ENCODE measurements around the gene CAMK1G. TPM values are rescaled to one million over a fixed set of nuclear protein-coding genes. Genes with fewer than 3 reads are reported as not detected.

Gene CAMK1G
- polyA plus RNA-seq (2012; ENCODE audit: missing spikeins), result 0.42 TPM

DNA sequence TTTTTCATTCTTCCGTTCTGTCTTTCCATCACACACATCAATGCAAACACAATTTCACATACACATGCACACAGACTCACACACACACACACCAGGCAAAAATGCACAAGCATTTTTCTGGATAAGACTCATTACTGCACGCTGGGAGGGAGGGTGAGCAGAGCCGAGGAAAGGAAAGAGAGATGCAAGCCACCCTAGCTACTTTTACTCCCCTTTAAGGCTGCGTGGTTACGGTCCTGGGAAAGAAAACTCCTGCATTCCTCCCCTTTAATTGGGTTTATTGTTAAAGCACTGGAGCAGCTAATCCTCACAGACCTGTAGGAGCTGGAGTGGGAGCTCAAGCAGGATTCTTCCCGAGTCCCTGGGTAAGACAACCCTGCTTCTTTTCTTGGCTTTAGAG is at the start of gene CAMK1G:
Gene CAMK1G (plus strand): TSS at position 307 of the 400 bp plus-strand sequence. CDS start 11,270 bp downstream, outside the sequence.
- DNase-seq (ENCODE audit: insufficient read length) (no peak), FAIRE-seq (no peak)
- TF ChIP-seq POLR2A (IDR thresholded peaks at IDR 0.05; ENCODE audit: low read depth, low read length) (no peak), TAF1 (IDR thresholded peaks at IDR 0.05; ENCODE audit: borderline replicate concordance, low read depth, low read length) (no peak), POLR2AphosphoS5 (IDR thresholded peaks at IDR 0.05; ENCODE audit: low read depth, low read length) (no peak)

DNA sequence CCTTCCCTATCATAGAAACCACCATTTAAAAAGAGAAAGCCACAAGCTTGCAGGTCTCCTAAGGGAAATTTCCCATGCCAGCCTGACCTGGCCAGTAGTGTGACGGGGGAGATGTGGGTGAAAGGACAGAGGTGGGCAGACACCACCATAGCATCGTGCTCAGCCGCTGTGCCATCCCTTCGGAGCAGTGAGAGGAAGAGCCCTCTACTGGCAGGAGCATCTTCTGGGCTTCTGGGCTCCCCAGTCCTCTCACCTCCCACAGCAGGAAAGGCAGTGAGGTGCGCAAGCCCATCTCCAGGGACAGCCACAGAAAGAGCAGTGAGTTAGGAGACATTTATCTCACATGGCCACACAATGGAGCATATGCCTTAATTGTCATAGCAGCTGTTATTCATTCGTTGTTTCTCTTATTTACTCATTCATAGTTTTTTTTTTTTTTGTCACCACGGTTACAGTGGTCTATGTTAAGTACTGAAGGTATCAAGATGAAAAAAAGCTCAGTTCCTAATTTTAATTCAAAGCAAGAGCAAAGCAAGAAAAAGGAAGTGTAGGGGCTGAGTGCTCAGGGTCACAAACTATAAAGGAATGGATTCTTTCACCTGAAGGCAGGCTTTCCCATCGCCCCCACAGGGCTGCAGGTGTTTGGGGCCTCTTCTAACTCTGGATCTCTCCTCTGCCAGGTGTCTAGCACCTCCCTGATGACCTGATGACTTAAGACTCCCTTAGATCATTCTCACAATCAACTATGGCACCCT is 48.8 kb upstream of the CAMK1G start:
- TF ChIP-seq POLR2AphosphoS5 (IDR thresholded peaks at IDR 0.05; ENCODE audit: low read depth, low read length), result no peak
- no peak for TF ChIP-seq TAF1 (IDR thresholded peaks at IDR 0.05; ENCODE audit: borderline replicate concordance, low read depth, low read length)
- no peak for TF ChIP-seq POLR2A (IDR thresholded peaks at IDR 0.05; ENCODE audit: low read depth, low read length)
- no peak for FAIRE-seq
- no peak for DNase-seq (ENCODE audit: insufficient read length)

- FAIRE-seq (no peak), DNase-seq (ENCODE audit: insufficient read length) (no peak)
- TF ChIP-seq POLR2AphosphoS5 (IDR thresholded peaks at IDR 0.05; ENCODE audit: low read depth, low read length) (no peak), POLR2A (IDR thresholded peaks at IDR 0.05; ENCODE audit: low read depth, low read length) (no peak), TAF1 (IDR thresholded peaks at IDR 0.05; ENCODE audit: borderline replicate concordance, low read depth, low read length) (no peak)
Measured at GRCh38 chr1:209536843-209537242, 46.7 kb upstream of the CAMK1G start.

- no peak for FAIRE-seq
- no peak for DNase-seq (ENCODE audit: insufficient read length)
- no peak for TF ChIP-seq POLR2AphosphoS5 (IDR thresholded peaks at IDR 0.05; ENCODE audit: low read depth, low read length)
- no peak for TF ChIP-seq POLR2A (IDR thresholded peaks at IDR 0.05; ENCODE audit: low read depth, low read length)
- TF ChIP-seq TAF1 (IDR thresholded peaks at IDR 0.05; ENCODE audit: borderline replicate concordance, low read depth, low read length), result no peak
Measured at GRCh38 chr1:209537336-209538114, 46.0 kb upstream of the CAMK1G start.

DNA sequence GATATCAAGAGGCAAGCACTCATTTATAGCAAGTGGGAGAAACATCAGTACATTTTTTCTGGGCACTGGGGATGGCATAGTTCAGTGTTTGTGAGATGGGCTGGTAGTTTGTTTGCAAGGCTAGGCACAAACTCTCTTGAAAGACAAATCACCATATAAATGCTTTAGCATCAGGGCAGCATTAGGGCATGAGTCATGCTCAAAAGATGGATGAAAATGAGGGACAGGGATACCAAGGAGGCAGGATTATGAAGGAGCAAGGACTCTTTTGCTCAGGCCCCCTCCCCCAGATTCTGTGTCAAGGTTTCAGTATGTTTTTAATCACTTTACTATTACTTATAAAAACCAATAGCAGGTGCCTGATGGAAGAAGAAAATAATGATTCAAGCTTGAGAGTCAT is 43.9 kb upstream of the CAMK1G start:
- FAIRE-seq (no peak), DNase-seq (ENCODE audit: insufficient read length) (no peak)
- no peak for TF ChIP-seq POLR2A (IDR thresholded peaks at IDR 0.05; ENCODE audit: low read depth, low read length)
- no peak for TF ChIP-seq TAF1 (IDR thresholded peaks at IDR 0.05; ENCODE audit: borderline replicate concordance, low read depth, low read length)
- no peak for TF ChIP-seq POLR2AphosphoS5 (IDR thresholded peaks at IDR 0.05; ENCODE audit: low read depth, low read length)

DNA sequence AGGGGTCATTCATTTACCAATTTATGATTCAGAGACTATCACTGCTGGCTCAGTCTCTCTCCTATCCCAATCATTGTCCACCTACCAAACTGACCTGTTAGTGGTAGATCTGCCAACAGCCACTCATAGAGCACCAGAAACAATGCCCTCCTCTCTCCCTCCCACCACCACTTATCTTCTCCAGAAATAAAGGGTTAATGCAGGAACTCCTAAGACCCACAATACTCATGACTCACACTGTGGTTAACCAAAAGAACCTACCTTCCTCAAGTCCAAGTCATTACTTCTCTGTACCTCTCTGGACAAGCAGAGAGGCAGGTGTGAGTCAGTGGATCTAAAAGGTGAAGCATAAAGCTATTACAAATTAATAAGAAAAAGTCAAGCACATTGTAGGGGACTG is 40.9 kb upstream of the CAMK1G start:
- TF ChIP-seq TAF1 (IDR thresholded peaks at IDR 0.05; ENCODE audit: borderline replicate concordance, low read depth, low read length) (no peak), POLR2AphosphoS5 (IDR thresholded peaks at IDR 0.05; ENCODE audit: low read depth, low read length) (no peak), POLR2A (IDR thresholded peaks at IDR 0.05; ENCODE audit: low read depth, low read length) (no peak)
- DNase-seq (ENCODE audit: insufficient read length) (no peak), FAIRE-seq (no peak)

DNA sequence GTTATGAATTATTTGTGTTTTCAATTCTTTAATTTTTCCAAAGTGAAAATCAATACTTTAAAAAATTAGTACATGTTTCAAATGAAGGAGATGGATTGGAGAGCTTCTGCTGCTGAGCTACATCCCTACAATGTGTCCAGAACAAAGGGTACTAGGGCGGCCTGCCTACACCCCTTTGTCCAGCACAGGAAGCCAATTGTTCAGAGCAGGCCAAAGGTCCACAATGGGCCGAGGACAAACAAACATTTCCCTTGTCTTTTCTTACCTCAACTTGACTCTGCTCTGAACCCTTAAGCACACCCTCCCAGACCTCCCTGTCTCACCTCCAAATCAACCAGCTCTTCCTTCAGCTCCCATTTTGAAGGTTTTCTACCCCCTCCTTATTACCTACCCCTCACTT is 39.4 kb upstream of the CAMK1G start:
- TF ChIP-seq POLR2A (IDR thresholded peaks at IDR 0.05; ENCODE audit: low read depth, low read length) (no peak), POLR2AphosphoS5 (IDR thresholded peaks at IDR 0.05; ENCODE audit: low read depth, low read length) (no peak)
- DNase-seq (ENCODE audit: insufficient read length) (no peak), FAIRE-seq (no peak)

GRCh38 chr1:209545423-209545822 is 38.1 kb upstream of the CAMK1G start:
- TF ChIP-seq POLR2AphosphoS5 (IDR thresholded peaks at IDR 0.05; ENCODE audit: low read depth, low read length), result no peak
- TF ChIP-seq POLR2A (IDR thresholded peaks at IDR 0.05; ENCODE audit: low read depth, low read length), result no peak
- DNase-seq (ENCODE audit: insufficient read length) (no peak), FAIRE-seq (no peak)

GRCh38 chr1:209546390-209547085 is 37.0 kb upstream of the CAMK1G start:
- no peak for FAIRE-seq
- DNase-seq (ENCODE audit: insufficient read length), result no peak
- TF ChIP-seq POLR2A (IDR thresholded peaks at IDR 0.05; ENCODE audit: low read depth, low read length) (no peak), POLR2AphosphoS5 (IDR thresholded peaks at IDR 0.05; ENCODE audit: low read depth, low read length) (no peak), TAF1 (IDR thresholded peaks at IDR 0.05; ENCODE audit: borderline replicate concordance, low read depth, low read length) (no peak)

- DNase-seq (ENCODE audit: insufficient read length) (no peak), FAIRE-seq (no peak)
- no peak for TF ChIP-seq POLR2AphosphoS5 (IDR thresholded peaks at IDR 0.05; ENCODE audit: low read depth, low read length)
- TF ChIP-seq POLR2A (IDR thresholded peaks at IDR 0.05; ENCODE audit: low read depth, low read length), result no peak
- TF ChIP-seq TAF1 (IDR thresholded peaks at IDR 0.05; ENCODE audit: borderline replicate concordance, low read depth, low read length), result no peak
Measured at GRCh38 chr1:209547626-209548025, 35.9 kb upstream of the CAMK1G start.

DNA sequence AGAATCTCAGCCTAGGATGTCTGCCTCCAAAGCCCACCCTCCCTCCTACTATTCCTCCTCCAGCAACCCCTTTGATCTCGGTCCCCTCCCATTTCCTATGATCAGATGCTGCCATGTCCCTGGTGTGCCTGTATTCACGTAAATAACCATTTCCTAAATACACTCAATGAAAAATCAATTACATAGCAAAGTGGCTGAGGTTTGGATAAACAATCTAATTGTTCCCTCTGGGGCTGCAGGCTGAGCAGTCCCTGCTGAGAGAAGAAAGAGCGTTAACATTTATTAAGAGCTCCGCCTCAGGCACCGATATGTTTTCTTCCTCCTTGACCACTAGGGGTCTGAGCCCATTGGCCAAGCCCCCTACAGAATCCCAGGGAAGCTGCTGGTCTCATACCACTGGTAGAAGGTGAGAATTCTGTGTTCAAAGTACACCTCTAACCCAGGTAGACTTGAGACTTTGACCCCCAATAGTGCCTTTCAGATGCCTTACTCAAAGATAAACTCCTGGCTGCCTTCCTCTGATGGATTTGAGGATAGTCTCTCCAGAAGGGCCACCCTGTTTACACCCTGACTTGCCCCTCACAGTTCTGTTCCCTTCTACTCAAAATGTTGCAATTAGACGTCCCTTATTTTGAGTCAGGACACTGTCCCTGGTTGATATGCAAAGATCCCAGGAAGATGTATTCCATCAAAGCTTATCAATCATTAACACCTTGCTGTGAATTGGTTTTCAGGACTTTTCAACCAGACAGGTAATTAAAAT is 33.9 kb upstream of the CAMK1G start:
- no peak for FAIRE-seq

More for the DNA sequence above, 33.9 kb upstream of the CAMK1G start:
- TF ChIP-seq TAF1 (IDR thresholded peaks at IDR 0.05; ENCODE audit: borderline replicate concordance, low read depth, low read length) (no peak), POLR2A (IDR thresholded peaks at IDR 0.05; ENCODE audit: low read depth, low read length) (no peak), POLR2AphosphoS5 (IDR thresholded peaks at IDR 0.05; ENCODE audit: low read depth, low read length) (no peak)
- DNase-seq (ENCODE audit: insufficient read length), result no peak
